ENCODE results near the gene VPS41.

VPS41 gene

GRCh38 chr7:38846280-38846679 lies 62.7 kb downstream of the VPS41 start:
- FAIRE-seq (no peak), DNase-seq (ENCODE audit: insufficient read length) (no peak)
- TF ChIP-seq POLR2AphosphoS5 (IDR thresholded peaks at IDR 0.05; ENCODE audit: low read depth, low read length) (no peak), POLR2A (IDR thresholded peaks at IDR 0.05; ENCODE audit: low read depth, low read length) (no peak), TAF1 (IDR thresholded peaks at IDR 0.05; ENCODE audit: borderline replicate concordance, low read depth, low read length) (no peak)

GRCh38 chr7:38844952-38845563 lies 63.9 kb downstream of the VPS41 start:
- FAIRE-seq (no peak), DNase-seq (ENCODE audit: insufficient read length) (no peak)
- no peak for TF ChIP-seq TAF1 (IDR thresholded peaks at IDR 0.05; ENCODE audit: borderline replicate concordance, low read depth, low read length)
- TF ChIP-seq POLR2AphosphoS5 (IDR thresholded peaks at IDR 0.05; ENCODE audit: low read depth, low read length) = no peak

GRCh38 chr7:38842746-38843145 lies 66.2 kb downstream of the VPS41 start:
- no peak for TF ChIP-seq TAF1 (IDR thresholded peaks at IDR 0.05; ENCODE audit: borderline replicate concordance, low read depth, low read length)
- no peak for TF ChIP-seq POLR2AphosphoS5 (IDR thresholded peaks at IDR 0.05; ENCODE audit: low read depth, low read length)
- TF ChIP-seq POLR2A (IDR thresholded peaks at IDR 0.05; ENCODE audit: low read depth, low read length) = no peak
- FAIRE-seq (no peak), DNase-seq (ENCODE audit: insufficient read length) (no peak)

DNA sequence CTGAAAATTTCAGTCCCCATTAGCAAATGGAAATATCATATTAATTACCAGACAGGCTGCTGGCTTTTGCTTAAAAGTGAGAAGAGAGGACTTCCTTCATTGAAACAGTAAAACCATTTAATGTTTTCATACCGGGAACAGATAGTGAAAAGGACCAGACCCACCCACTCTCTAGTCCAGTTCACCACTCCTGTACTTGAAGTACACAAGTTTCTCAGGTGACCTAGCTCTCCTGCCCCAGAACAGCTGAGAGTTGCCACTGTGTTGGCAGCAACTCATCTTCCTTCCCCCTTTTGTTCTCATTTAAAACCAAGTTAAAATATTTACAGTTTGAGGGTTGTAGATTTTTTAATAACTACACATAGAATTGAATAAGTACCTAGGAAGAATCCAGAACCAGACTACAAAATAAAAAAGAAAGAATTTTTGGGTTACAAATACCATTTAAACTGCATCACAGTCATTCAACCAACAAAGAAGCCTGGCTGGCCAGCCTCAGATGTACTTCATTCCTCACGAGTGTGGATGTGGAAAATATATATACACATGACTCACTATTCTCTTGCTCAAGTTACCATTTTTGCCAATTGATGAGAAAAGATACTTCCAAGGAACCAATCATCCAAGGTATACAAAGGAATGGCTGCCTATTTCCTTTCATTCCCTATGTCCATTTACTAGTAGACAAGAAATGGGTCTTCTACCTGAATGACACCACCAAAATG lies 68.1 kb downstream of the VPS41 start:
- TF ChIP-seq POLR2AphosphoS5 (IDR thresholded peaks at IDR 0.05; ENCODE audit: low read depth, low read length) (no peak), POLR2A (IDR thresholded peaks at IDR 0.05; ENCODE audit: low read depth, low read length) (no peak), TAF1 (IDR thresholded peaks at IDR 0.05; ENCODE audit: borderline replicate concordance, low read depth, low read length) (no peak)
- DNase-seq (ENCODE audit: insufficient read length) (no peak), FAIRE-seq (no peak)

- DNase-seq (ENCODE audit: insufficient read length) (no peak), FAIRE-seq (no peak)
- TF ChIP-seq POLR2AphosphoS5 (IDR thresholded peaks at IDR 0.05; ENCODE audit: low read depth, low read length) = no peak
- TF ChIP-seq TAF1 (IDR thresholded peaks at IDR 0.05; ENCODE audit: borderline replicate concordance, low read depth, low read length) = no peak
- TF ChIP-seq POLR2A (IDR thresholded peaks at IDR 0.05; ENCODE audit: low read depth, low read length) = no peak
Measured at GRCh38 chr7:38839851-38840250, 69.1 kb downstream of the VPS41 start.

- no peak for FAIRE-seq
- DNase-seq (ENCODE audit: insufficient read length) = no peak
- no peak for TF ChIP-seq POLR2AphosphoS5 (IDR thresholded peaks at IDR 0.05; ENCODE audit: low read depth, low read length)
- no peak for TF ChIP-seq POLR2A (IDR thresholded peaks at IDR 0.05; ENCODE audit: low read depth, low read length)
- no peak for TF ChIP-seq TAF1 (IDR thresholded peaks at IDR 0.05; ENCODE audit: borderline replicate concordance, low read depth, low read length)
Measured at GRCh38 chr7:38838725-38839385, 70.1 kb downstream of the VPS41 start.

DNA sequence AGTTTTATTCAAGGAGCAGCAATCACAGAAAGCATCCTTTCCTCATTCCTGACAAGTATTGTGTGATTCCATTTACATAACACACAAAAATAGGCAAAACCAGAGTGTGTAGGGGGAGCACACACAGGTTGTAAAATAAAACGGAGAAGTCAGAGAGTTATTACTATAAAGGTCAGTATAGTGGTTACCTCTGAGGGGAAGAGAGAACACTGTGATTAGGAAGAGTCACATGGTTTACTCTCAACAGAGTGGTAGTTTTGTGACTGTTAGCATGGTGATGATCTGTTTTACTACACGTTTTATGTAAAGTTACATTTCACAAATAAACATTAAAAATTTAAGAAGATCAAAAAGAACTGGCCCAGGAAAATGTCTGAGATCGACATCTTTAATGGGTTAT lies 74.6 kb downstream of the VPS41 start:
- TF ChIP-seq TAF1 (IDR thresholded peaks at IDR 0.05; ENCODE audit: borderline replicate concordance, low read depth, low read length) (no peak), POLR2AphosphoS5 (IDR thresholded peaks at IDR 0.05; ENCODE audit: low read depth, low read length) (no peak), POLR2A (IDR thresholded peaks at IDR 0.05; ENCODE audit: low read depth, low read length) (no peak)
- FAIRE-seq (no peak), DNase-seq (ENCODE audit: insufficient read length) (no peak)

DNA sequence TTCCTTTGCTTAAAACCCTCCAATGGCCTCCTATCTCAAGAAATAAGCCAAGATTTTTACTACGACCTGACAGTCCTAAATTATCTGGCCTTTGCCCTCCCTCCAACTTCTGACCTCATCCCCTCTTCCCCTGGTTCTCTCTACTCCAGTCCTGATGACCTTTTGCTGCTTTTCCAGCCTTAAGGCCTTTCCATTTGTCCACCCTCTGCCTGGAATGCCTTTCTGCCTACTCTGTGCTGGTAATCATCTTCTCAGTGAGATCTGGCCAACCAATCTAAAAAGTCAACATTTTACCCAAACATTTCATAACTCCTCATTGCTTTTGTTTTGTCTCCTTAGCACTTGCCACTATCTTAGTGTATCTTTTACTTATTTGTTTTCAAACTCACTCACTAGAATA lies 75.7 kb downstream of the VPS41 start:
- TF ChIP-seq TAF1 (IDR thresholded peaks at IDR 0.05; ENCODE audit: borderline replicate concordance, low read depth, low read length) = no peak
- no peak for TF ChIP-seq POLR2A (IDR thresholded peaks at IDR 0.05; ENCODE audit: low read depth, low read length)
- DNase-seq (ENCODE audit: insufficient read length) (no peak), FAIRE-seq (no peak)

DNA sequence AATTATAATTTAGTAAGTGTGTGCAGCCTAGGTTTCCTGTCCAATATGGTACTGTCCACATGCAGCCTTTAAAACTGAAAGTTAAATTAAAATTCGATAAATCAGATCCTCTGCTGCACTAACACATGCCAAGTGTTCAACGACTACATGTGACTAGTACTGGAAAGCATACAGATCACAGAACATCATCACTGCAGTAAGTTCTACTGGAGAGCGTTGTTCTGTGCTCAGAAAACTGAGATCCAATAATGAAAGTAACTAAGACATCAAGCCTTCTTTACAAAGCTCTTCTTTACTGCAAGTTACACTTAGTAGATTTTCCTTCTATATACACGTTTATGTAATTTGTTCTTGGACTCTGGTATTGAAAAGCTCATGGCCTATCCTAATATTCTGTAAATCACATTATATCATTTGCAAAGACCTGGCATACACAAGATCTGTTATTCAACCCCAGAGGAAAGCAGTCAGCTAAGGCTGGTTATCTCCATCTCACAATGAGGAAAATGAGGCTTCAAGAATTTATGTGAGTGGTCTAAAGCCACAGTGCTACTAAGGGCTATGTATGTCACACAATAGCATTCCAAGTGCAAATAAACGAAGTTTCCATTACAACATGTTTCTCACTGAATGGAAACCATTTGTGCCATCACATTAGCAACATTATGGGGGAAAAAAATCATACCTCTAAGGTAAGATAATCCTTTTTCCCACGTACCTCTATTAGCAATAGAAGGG lies 77.6 kb downstream of the VPS41 start:
- FAIRE-seq = peak; percentile 67
- no peak for DNase-seq (ENCODE audit: insufficient read length)

GRCh38 chr7:38830826-38831225 lies 78.2 kb downstream of the VPS41 start:
- FAIRE-seq = no peak
- TF ChIP-seq TAF1 (IDR thresholded peaks at IDR 0.05; ENCODE audit: borderline replicate concordance, low read depth, low read length) = no peak
- TF ChIP-seq POLR2AphosphoS5 (IDR thresholded peaks at IDR 0.05; ENCODE audit: low read depth, low read length) = no peak
- TF ChIP-seq POLR2A (IDR thresholded peaks at IDR 0.05; ENCODE audit: low read depth, low read length) = no peak
- no peak for DNase-seq (ENCODE audit: insufficient read length)

More for the DNA sequence above, 77.6 kb downstream of the VPS41 start:
- TF ChIP-seq POLR2A (IDR thresholded peaks at IDR 0.05; ENCODE audit: low read depth, low read length) = no peak
- no peak for TF ChIP-seq POLR2AphosphoS5 (IDR thresholded peaks at IDR 0.05; ENCODE audit: low read depth, low read length)
- no peak for TF ChIP-seq TAF1 (IDR thresholded peaks at IDR 0.05; ENCODE audit: borderline replicate concordance, low read depth, low read length)

DNA sequence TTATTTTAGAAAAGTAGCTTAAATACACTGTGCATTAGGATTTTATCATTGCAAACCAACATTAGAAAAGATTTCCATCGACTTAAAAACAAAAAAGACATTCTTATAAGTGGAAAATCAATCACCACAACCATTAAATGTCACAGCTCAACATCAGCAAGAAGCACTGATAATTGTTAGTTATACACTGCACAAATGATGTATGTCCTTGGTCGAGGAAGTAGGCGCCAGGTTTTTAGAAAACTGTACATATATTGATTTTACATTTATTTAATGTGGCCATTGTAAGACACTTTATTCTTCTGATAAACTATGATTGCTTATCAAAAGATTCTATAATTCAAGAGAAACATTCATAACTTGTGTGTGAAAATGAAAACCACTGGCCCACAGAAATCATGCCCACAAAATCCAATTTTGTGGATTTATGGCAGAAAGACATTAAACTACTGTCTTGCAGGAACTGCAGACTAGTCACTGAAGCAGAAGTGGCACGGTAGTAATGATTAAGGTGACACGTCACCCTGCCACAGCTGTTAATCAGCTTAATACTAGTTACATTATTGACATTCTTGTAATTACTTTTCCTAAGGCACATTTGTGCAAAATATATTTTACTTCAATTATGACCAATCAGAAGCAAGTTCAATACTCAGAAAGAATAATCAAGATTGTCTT lies 79.4 kb downstream of the VPS41 start:
- FAIRE-seq (no peak), DNase-seq (ENCODE audit: insufficient read length) (no peak)
- TF ChIP-seq TAF1 (IDR thresholded peaks at IDR 0.05; ENCODE audit: borderline replicate concordance, low read depth, low read length) = no peak
- TF ChIP-seq POLR2A (IDR thresholded peaks at IDR 0.05; ENCODE audit: low read depth, low read length) = no peak
- no peak for TF ChIP-seq POLR2AphosphoS5 (IDR thresholded peaks at IDR 0.05; ENCODE audit: low read depth, low read length)

All from GM12892 (cell line).